CD8-positive, alpha-beta memory T cell (primary cell): ENCODE measurements around the gene HDAC1. TPM values are rescaled to one million over a fixed set of nuclear protein-coding genes. Genes with fewer than 3 reads are reported as not detected.

Experiments
- CTCF ChIA-PET: fragments of 350-600 bp; sonication (Branson Sonifier 250); formaldehyde crosslinking; loops from one replicate; lab custom pipeline; 2021; ENCODE audit warnings: antibody characterized with exemption; lab: Charles Lee
- POLR2A ChIA-PET: fragments of 350-600 bp; sonication (Branson Sonifier 250); formaldehyde crosslinking; loops from one replicate; lab custom pipeline; 2021; ENCODE audit warnings: antibody characterized with exemption; lab: Charles Lee
- DNase-seq, 5 donors: peaks; one replicate each; pipeline versions ENCODE4 v3.0.0 to v3.0.0-alpha.2; 2020 to 2022; ENCODE audit warnings: mixed read lengths in 1 of 5
- H3K27ac ChIP-seq: one replicate; pipeline ENCODE4 v1.7.0; 2013; ENCODE audit warnings: low read depth, mild to moderate bottlenecking, low read length, moderate library complexity
- H3K27me3 ChIP-seq: 2 replicates; pipeline ENCODE4 v1.7.0; 2013; ENCODE audit warnings: low read length, mild to moderate bottlenecking; ENCODE audit not compliant: insufficient read depth, poor library complexity, severe bottlenecking
- H3K36me3 ChIP-seq: 2 replicates; pipeline ENCODE4 v1.7.0; 2013; ENCODE audit warnings: mild to moderate bottlenecking, low read length, moderate library complexity; ENCODE audit not compliant: insufficient read depth
- H3K4me1 ChIP-seq: 2 replicates; pipeline ENCODE4 v1.7.0; 2013; ENCODE audit warnings: mild to moderate bottlenecking, low read length, moderate library complexity; ENCODE audit not compliant: insufficient read depth
- H3K4me3 ChIP-seq: 2 replicates; pipeline ENCODE4 v1.7.0; 2013; ENCODE audit warnings: mild to moderate bottlenecking, low read length
- H3K9me3 ChIP-seq: 2 replicates; pipeline ENCODE4 v1.7.0; 2013; ENCODE audit warnings: mild to moderate bottlenecking, low read length
- H3K27ac Mint-ChIP-seq, 8 donors: one replicate each; pipeline ENCODE4 v1.8.0; 2020 to 2021; ENCODE audit warnings: mixed read lengths in 8 of 8, mild to moderate bottlenecking in 6 of 8, inconsistent platforms in 3 of 8, moderate library complexity in 3 of 8
- H3K27me3 Mint-ChIP-seq, 2 donors: one replicate each; pipeline ENCODE4 v1.8.0; 2020 to 2021; ENCODE audit warnings: mixed read lengths in 2 of 2, mild to moderate bottlenecking in 1 of 2, moderate library complexity in 1 of 2
- H3K36me3 Mint-ChIP-seq, 3 donors: one replicate each; pipeline ENCODE4 v1.8.0; 2020 to 2021; ENCODE audit warnings: mixed read lengths in 3 of 3, inconsistent platforms in 1 of 3, mild to moderate bottlenecking in 1 of 3
- H3K4me1 Mint-ChIP-seq, 3 donors: one replicate each; pipeline ENCODE4 v1.8.0; 2020 to 2021; ENCODE audit warnings: mixed read lengths in 3 of 3, inconsistent platforms in 1 of 3, mild to moderate bottlenecking in 1 of 3
- H3K4me3 Mint-ChIP-seq, 7 donors: one replicate each; pipeline ENCODE4 v1.8.0; 2020 to 2021; ENCODE audit warnings: mixed read lengths in 7 of 7, mild to moderate bottlenecking in 6 of 7, moderate library complexity in 4 of 7, inconsistent platforms in 2 of 7
- H3K9me3 Mint-ChIP-seq, 5 donors: one replicate each; pipeline ENCODE4 v1.8.0; 2020 to 2022; ENCODE audit warnings: mixed read lengths in 5 of 5, mild to moderate bottlenecking in 3 of 5, moderate library complexity in 2 of 5, inconsistent platforms in 1 of 5
- polyA plus RNA-seq: library from polyadenylated mRNA; unstranded; fragments of 300-500 nt; fragmentation: Illumina TruSeq; gene quantifications from one replicate; pipeline ENCODE4 v1.2.3, GENCODE V29; 2021
- total RNA-seq, 2 experiments: library from RNA; stranded (reverse); gene quantifications; one replicate each; pipeline ENCODE4 v1.2.3, GENCODE V29; 2021

Gene HDAC1
- total and polyA plus RNA-seq, 3 experiments from 2014 or later = 164 to 180 (median 172) TPM

- Mint-ChIP-seq H3K27me3 (no peaks in the 10 kb centered on the region), H3K9me3 (no peaks in the 10 kb centered on the region), H3K36me3 (peaks cover 0 to 35% (median 5%) of the 10 kb centered on the region in 3 donors), H3K4me3 (peak overlapping the region; percentile 48 to 72 (median 51)), H3K4me1 (peaks cover 41 to 57% (median 55%) of the 10 kb centered on the region in 3 donors), H3K27ac (peak overlapping the region; percentile 81 to 95 (median 89))
- peak overlapping the region; percentile 13 for H3K27ac ChIP-seq
- no peaks in the 10 kb centered on the region for H3K27me3 ChIP-seq
- H3K4me1 ChIP-seq = peaks cover 62% of the 10 kb centered on the region
- peaks cover 3% of the 10 kb centered on the region for H3K36me3 ChIP-seq
- POLR2A ChIA-PET = interaction anchor here (0.5 to 3.1 kb wide), 6 partner anchors 11 to 52 kb away, joined by 3 to 21 read pairs (median 5); partner anchors contain the start of gene LCK
- CTCF ChIA-PET = interaction anchor here (0.6 to 16.9 kb wide), 4 partner anchors 13 to 51 kb away, joined by 3 to 181 read pairs (median 4); partner anchors contain the start of genes FAM167B, HDAC1 and LCK
- H3K4me3 ChIP-seq = no peak overlapping the region
- no peaks in the 10 kb centered on the region for H3K9me3 ChIP-seq
- DNase-seq = no peak
Measured at GRCh38 chr1:32265846-32266245, 26.0 kb upstream of the HDAC1 start.

- peaks cover 53 to 68% (median 62%) of the 10 kb centered on the region in 3 donors for H3K4me1 Mint-ChIP-seq
- H3K36me3 ChIP-seq = peaks cover 3% of the 10 kb centered on the region
- H3K27me3 Mint-ChIP-seq = no peaks in the 10 kb centered on the region
- no peaks in the 10 kb centered on the region for H3K9me3 ChIP-seq
- H3K4me3 ChIP-seq = peak overlapping the region; percentile 45
- peaks cover 0 to 46% (median 5%) of the 10 kb centered on the region in 3 donors for H3K36me3 Mint-ChIP-seq
- no peaks in the 10 kb centered on the region for H3K9me3 Mint-ChIP-seq
- H3K4me1 ChIP-seq = peaks cover 74% of the 10 kb centered on the region
- DNase-seq = peak in 1 of 5 donors; percentile 51
- ChIA-PET CTCF (interaction anchor here (16.9 kb wide), 1 partner anchor 15 kb away, joined by 181 read pairs; the partner anchor contains the start of genes FAM167B and LCK), POLR2A (interaction anchor here (1.0 to 1.5 kb wide), 3 partner anchors 17 to 21 kb away, joined by 3 to 6 read pairs (median 4); partner anchors contain the start of gene LCK)
- peak overlapping the region; percentile 31 to 81 (median 78) for H3K4me3 Mint-ChIP-seq
- H3K27ac Mint-ChIP-seq = peak overlapping the region; percentile 84 to 98 (median 96)
- H3K27me3 ChIP-seq = no peaks in the 10 kb centered on the region
- no peak overlapping the region for H3K27ac ChIP-seq
Measured at GRCh38 chr1:32266921-32267591, 24.8 kb upstream of the HDAC1 start.

GRCh38 chr1:32269744-32270143 lies 22.1 kb upstream of the HDAC1 start:
- Mint-ChIP-seq H3K9me3 (no peaks in the 10 kb centered on the region), H3K4me1 (peaks cover 63 to 74% (median 66%) of the 10 kb centered on the region in 3 donors), H3K27me3 (peaks cover 0 to 5% of the 10 kb centered on the region in 2 donors), H3K4me3 (peak overlapping the region in 5 of 7 donors; percentile 20 to 59 (median 32)), H3K27ac (peak overlapping the region; percentile 62 to 93 (median 82)), H3K36me3 (peaks cover 0 to 50% (median 7%) of the 10 kb centered on the region in 3 donors)
- Histone ChIP-seq H3K4me1 (peaks cover 77% of the 10 kb centered on the region), H3K36me3 (peaks cover 6% of the 10 kb centered on the region), H3K4me3 (no peak overlapping the region), H3K27ac (no peak overlapping the region), H3K27me3 (no peaks in the 10 kb centered on the region), H3K9me3 (no peaks in the 10 kb centered on the region)
- POLR2A ChIA-PET = interaction anchor here (1.1 to 1.2 kb wide), 2 partner anchors 16 to 29 kb away, joined by 3 to 4 read pairs; no protein-coding TSS in a partner anchor
- no peak for DNase-seq
- CTCF ChIA-PET = interaction anchor here (1.1 to 16.9 kb wide), 3 partner anchors 17 to 47 kb away, joined by 3 to 181 read pairs (median 4); partner anchors contain the start of genes EIF3I, FAM167B, LCK and TMEM234

DNA sequence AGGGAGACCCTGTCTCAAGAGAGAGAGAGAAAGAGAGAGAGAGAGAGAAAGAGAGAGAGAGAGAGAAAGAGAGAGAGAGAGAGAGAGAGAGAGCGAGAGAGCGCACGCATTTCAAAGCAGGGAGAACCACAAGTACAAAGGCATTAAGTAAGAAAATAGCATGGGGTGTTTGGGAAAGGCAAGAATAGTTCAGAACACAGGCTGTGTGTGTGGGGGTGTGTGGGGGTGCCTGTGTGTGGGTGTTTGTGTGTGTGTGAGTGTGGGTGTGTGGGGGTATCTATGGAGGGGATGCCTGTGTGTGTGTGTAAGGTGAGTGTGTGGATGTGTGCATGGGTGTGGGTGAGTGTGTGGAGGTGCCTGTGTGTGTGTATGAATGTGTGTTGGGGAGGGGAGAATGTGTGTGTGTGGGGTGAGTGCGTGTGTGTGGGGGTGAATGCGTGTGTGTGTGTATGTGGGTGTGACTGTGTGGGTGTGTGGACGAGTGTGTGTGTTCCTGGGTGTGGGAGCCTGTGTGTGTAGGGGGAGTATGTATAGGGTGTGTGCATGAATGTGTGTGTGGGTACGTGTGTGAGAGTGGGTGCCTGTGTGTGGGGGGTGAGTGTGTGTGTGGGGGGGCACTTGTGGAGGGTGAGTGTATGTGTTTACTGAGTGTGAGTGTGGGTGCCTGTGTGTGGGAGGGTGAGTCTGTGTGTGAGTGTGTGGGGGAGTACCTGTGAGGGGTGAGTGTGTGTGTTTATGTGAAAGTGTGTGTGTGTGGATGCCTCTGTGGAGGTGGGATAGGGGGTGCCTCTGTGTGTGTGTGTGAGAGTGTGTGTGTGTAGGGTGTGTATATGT lies 19.1 kb upstream of the HDAC1 start:
- peak overlapping the region; percentile 29 for H3K4me3 ChIP-seq
- peaks cover 51 to 62% (median 53%) of the 10 kb centered on the region in 3 donors for H3K4me1 Mint-ChIP-seq
- DNase-seq = peak in 2 of 5 donors; percentile 52 to 59

DNA sequence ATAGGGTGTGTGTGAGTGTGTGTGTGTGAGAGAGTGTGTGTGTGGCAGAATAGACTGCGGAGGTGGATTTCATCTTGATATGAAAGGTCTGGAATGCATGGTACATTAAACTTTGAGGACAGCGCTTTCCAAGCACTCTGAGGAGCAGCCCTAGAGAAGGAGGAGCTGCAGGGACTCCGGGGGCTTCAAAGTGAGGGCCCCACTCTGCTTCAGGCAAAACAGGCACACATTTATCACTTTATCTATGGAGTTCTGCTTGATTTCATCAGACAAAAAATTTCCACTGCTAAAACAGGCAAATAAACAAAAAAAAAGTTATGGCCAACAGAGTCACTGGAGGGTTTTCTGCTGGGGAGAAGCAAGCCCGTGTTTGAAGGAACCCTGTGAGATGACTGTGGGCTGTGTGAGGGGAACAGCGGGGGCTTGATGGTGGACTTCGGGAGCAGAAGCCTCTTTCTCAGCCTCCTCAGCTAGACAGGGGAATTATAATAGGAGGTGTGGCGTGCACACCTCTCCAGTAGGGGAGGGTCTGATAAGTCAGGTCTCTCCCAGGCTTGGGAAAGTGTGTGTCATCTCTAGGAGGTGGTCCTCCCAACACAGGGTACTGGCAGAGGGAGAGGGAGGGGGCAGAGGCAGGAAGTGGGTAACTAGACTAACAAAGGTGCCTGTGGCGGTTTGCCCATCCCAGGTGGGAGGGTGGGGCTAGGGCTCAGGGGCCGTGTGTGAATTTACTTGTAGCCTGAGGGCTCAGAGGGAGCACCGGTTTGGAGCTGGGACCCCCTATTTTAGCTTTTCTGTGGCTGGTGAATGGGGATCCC lies 18.3 kb upstream of the HDAC1 start:
- Histone ChIP-seq H3K9me3 (no peaks in the 10 kb centered on the region), H3K27me3 (no peaks in the 10 kb centered on the region), H3K36me3 (peaks cover 41% of the 10 kb centered on the region), H3K4me3 (peak overlapping the region; percentile 29), H3K4me1 (peaks cover 66% of the 10 kb centered on the region), H3K27ac (peak overlapping the region; percentile 12)
- H3K36me3 Mint-ChIP-seq = peaks cover 0 to 71% (median 9%) of the 10 kb centered on the region in 3 donors
- H3K27ac Mint-ChIP-seq = peak overlapping the region; percentile 85 to 96 (median 93)
- DNase-seq = peak; percentile 74 to 92 (median 84)
- H3K9me3 Mint-ChIP-seq = no peaks in the 10 kb centered on the region
- CTCF ChIA-PET = interaction anchor here (0.9 to 2.3 kb wide), 7 partner anchors 14 to 33 kb away, joined by 3 to 12 read pairs (median 3); no protein-coding TSS in a partner anchor
- peaks cover 51 to 62% (median 54%) of the 10 kb centered on the region in 3 donors for H3K4me1 Mint-ChIP-seq
- POLR2A ChIA-PET = interaction anchor here (0.5 to 2.0 kb wide), 11 partner anchors 18 to 118 kb away, joined by 3 to 11 read pairs (median 4); partner anchors contain the start of genes FAM167B and HDAC1
- peaks cover 0 to 5% of the 10 kb centered on the region in 2 donors for H3K27me3 Mint-ChIP-seq
- H3K4me3 Mint-ChIP-seq = peak overlapping the region; percentile 31 to 87 (median 81)

More for the DNA sequence above, 19.1 kb upstream of the HDAC1 start:
- Histone ChIP-seq H3K9me3 (no peaks in the 10 kb centered on the region), H3K4me1 (peaks cover 66% of the 10 kb centered on the region), H3K27ac (peak overlapping the region; percentile 12), H3K36me3 (peaks cover 32% of the 10 kb centered on the region), H3K27me3 (no peaks in the 10 kb centered on the region)
- Mint-ChIP-seq H3K9me3 (no peaks in the 10 kb centered on the region), H3K27me3 (peaks cover 0 to 5% of the 10 kb centered on the region in 2 donors), H3K27ac (peak overlapping the region; percentile 85 to 96 (median 93)), H3K4me3 (peak overlapping the region; percentile 31 to 87 (median 81)), H3K36me3 (peaks cover 0 to 63% (median 6%) of the 10 kb centered on the region in 3 donors)
- CTCF ChIA-PET = interaction anchor here (0.9 to 16.9 kb wide), 4 partner anchors 15 to 63 kb away, joined by 3 to 181 read pairs (median 8); partner anchors contain the start of genes FAM167B, LCK and MARCKSL1
- POLR2A ChIA-PET = interaction anchor here (0.8 to 2.0 kb wide), 7 partner anchors 13 to 67 kb away, joined by 3 to 11 read pairs (median 4); partner anchors contain the start of genes FAM167B, HDAC1, IQCC and LCK

GRCh38 chr1:32274646-32275340 lies 17.1 kb upstream of the HDAC1 start:
- Histone ChIP-seq H3K36me3 (peaks cover 53% of the 10 kb centered on the region), H3K27ac (peak overlapping the region; percentile 12), H3K4me3 (peak overlapping the region; percentile 29), H3K4me1 (peaks cover 60% of the 10 kb centered on the region), H3K9me3 (no peaks in the 10 kb centered on the region), H3K27me3 (no peaks in the 10 kb centered on the region)
- CTCF ChIA-PET = interaction anchor here (0.8 to 2.3 kb wide), 7 partner anchors 15 to 34 kb away, joined by 3 to 12 read pairs (median 3); no protein-coding TSS in a partner anchor
- POLR2A ChIA-PET = interaction anchor here (0.5 to 2.0 kb wide), 12 partner anchors 19 to 119 kb away, joined by 3 to 11 read pairs (median 4); partner anchors contain the start of gene FAM167B
- Mint-ChIP-seq H3K27me3 (peaks cover 0 to 5% of the 10 kb centered on the region in 2 donors), H3K27ac (peak overlapping the region; percentile 85 to 96 (median 93)), H3K36me3 (peaks cover 0 to 80% (median 16%) of the 10 kb centered on the region in 3 donors), H3K4me1 (peaks cover 47 to 54% (median 51%) of the 10 kb centered on the region in 3 donors), H3K9me3 (no peaks in the 10 kb centered on the region), H3K4me3 (peak overlapping the region in 2 of 7 donors; percentile 78 to 82)
- no peak for DNase-seq
